ENCODE measurements around the gene UMAD1.
"Not testable (repeated sequence)": the region's sequence is repeated elsewhere in the genome, so short reads cannot be mapped to it uniquely, and the experiment has no call there.

Gene UMAD1

GRCh38 chr7:7805511-7806153 lies 165.1 kb downstream of the UMAD1 start:
- no peak for DNase-seq

- DNase-seq: no peak
These were observed 167.6 kb downstream of the UMAD1 start for GRCh38 chr7:7808156-7808555.

- no peak for DNase-seq
These were observed 168.1 kb downstream of the UMAD1 start for GRCh38 chr7:7808626-7809025.

- no peak for DNase-seq
These were observed 169.8 kb downstream of the UMAD1 start for GRCh38 chr7:7810380-7810779.

- DNase-seq: no peak
These were observed 170.3 kb downstream of the UMAD1 start for GRCh38 chr7:7810826-7811225.

- no peak for DNase-seq
These were observed 171.6 kb downstream of the UMAD1 start for GRCh38 chr7:7812112-7812511.

- no peak for DNase-seq
These were observed 174.8 kb downstream of the UMAD1 start for GRCh38 chr7:7815395-7815794.

GRCh38 chr7:7816084-7816483 lies 175.5 kb downstream of the UMAD1 start:
- no peak for DNase-seq

GRCh38 chr7:7816816-7817536 lies 176.4 kb downstream of the UMAD1 start:
- no peak for DNase-seq

- no peak for DNase-seq
These were observed 177.2 kb downstream of the UMAD1 start for GRCh38 chr7:7817748-7818147.

- DNase-seq: not testable (repeated sequence)
These were observed 177.6 kb downstream of the UMAD1 start for GRCh38 chr7:7818179-7818578.

GRCh38 chr7:7819442-7820247 lies 179.1 kb downstream of the UMAD1 start:
- DNase-seq: no peak

- DNase-seq: no peak
These were observed 179.9 kb downstream of the UMAD1 start for GRCh38 chr7:7820409-7820808.

- DNase-seq: no peak
These were observed 180.4 kb downstream of the UMAD1 start for GRCh38 chr7:7820939-7821338.

GRCh38 chr7:7821517-7821916 lies 181.0 kb downstream of the UMAD1 start:
- DNase-seq: no peak

GRCh38 chr7:7825294-7825693 lies 184.7 kb downstream of the UMAD1 start:
- not testable (repeated sequence) for DNase-seq

GRCh38 chr7:7829667-7830066 lies 189.1 kb downstream of the UMAD1 start:
- no peak for DNase-seq

GRCh38 chr7:7830122-7830878 lies 189.7 kb downstream of the UMAD1 start:
- no peak for DNase-seq

GRCh38 chr7:7832518-7832917 lies 192.0 kb downstream of the UMAD1 start:
- DNase-seq: no peak

- DNase-seq: no peak
These were observed 194.2 kb downstream of the UMAD1 start for GRCh38 chr7:7834761-7835160.

- DNase-seq: no peak
These were observed 200.5 kb downstream of the UMAD1 start for GRCh38 chr7:7841027-7841426.

- DNase-seq: no peak
These were observed 202.7 kb downstream of the UMAD1 start for GRCh38 chr7:7843240-7843639.

GRCh38 chr7:7843972-7844371 lies 203.4 kb downstream of the UMAD1 start:
- DNase-seq: no peak

Measured in effector CD8-positive, alpha-beta T cell (primary cell).